ENCODE data around the gene ZNF548. TPM values are rescaled to one million over a fixed set of nuclear protein-coding genes. Genes with fewer than 3 reads are reported as not detected.

The ZNF548 gene
- total and polyA plus RNA-seq, 3 donors from 2014 or later: 14.6 to 39.3 (median 35.4) TPM

- no peaks in the 10 kb centered on the region for H3K36me3 ChIP-seq (ENCODE audit: low read depth, missing control alignments)
- no peak for DNase-seq
- H3K9me3 ChIP-seq: no peaks in the 10 kb centered on the region
- 8 to 16% methylated on average over 7 of the region's 7 CpGs for WGBS, 2 donors
- H3K27me3 ChIP-seq: no peaks in the 10 kb centered on the region
- peak overlapping the region; percentile 83 to 87 for H3K4me3 ChIP-seq
- H3K4me1 ChIP-seq: peaks cover 6% of the 10 kb centered on the region
- H3K27ac ChIP-seq: peak overlapping the region; percentile 69 to 73
- intact Hi-C loops (cut with DNase I; ENCODE audit: low total_unique reads): no loop called here
- TF ChIP-seq, protein P1, sequence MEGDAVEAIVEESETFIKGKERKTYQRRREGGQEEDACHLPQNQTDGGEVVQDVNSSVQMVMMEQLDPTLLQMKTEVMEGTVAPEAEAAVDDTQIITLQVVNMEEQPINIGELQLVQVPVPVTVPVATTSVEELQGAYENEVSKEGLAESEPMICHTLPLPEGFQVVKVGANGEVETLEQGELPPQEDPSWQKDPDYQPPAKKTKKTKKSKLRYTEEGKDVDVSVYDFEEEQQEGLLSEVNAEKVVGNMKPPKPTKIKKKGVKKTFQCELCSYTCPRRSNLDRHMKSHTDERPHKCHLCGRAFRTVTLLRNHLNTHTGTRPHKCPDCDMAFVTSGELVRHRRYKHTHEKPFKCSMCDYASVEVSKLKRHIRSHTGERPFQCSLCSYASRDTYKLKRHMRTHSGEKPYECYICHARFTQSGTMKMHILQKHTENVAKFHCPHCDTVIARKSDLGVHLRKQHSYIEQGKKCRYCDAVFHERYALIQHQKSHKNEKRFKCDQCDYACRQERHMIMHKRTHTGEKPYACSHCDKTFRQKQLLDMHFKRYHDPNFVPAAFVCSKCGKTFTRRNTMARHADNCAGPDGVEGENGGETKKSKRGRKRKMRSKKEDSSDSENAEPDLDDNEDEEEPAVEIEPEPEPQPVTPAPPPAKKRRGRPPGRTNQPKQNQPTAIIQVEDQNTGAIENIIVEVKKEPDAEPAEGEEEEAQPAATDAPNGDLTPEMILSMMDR (IDR thresholded peaks at IDR 0.05): no peak
- TF ChIP-seq POLR2A (IDR thresholded peaks at IDR 0.05): no peak
Observed at GRCh38 chr19:57351867-57352266, 37.8 kb upstream of the ZNF548 start.

DNA sequence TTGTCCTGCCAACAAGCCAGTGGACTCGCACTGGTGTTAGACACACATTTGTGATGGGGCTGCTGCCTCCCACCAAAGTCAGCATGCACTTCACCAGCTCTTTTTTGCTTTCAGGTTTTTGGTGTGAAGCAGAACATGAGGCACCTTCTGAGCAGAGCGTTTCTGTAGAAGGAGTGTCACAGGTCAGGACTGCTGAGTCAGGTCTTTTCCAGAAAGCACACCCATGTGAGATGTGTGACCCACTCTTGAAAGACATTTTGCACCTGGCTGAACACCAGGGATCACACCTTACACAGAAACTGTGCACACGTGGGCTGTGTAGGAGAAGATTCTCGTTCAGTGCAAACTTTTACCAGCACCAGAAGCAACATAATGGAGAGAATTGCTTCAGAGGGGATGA, 33.7 kb upstream of the ZNF548 start:
- no peak for TF ChIP-seq POLR2A (IDR thresholded peaks at IDR 0.05)
- TF ChIP-seq, protein P1 (IDR thresholded peaks at IDR 0.05): no peak
- H3K36me3 ChIP-seq (ENCODE audit: low read depth, missing control alignments): no peaks in the 10 kb centered on the region
- no peak overlapping the region for H3K27ac ChIP-seq
- no peaks in the 10 kb centered on the region for H3K27me3 ChIP-seq
- no peak overlapping the region for H3K4me3 ChIP-seq
- H3K9me3 ChIP-seq: no peaks in the 10 kb centered on the region
- WGBS, 2 donors: 92 to 97% methylated on average over 4 of the region's 4 CpGs
- peaks cover 6% of the 10 kb centered on the region for H3K4me1 ChIP-seq
- no peak for DNase-seq
- intact Hi-C loops (cut with DNase I; ENCODE audit: low total_unique reads): no loop called here

- peaks cover 7% of the 10 kb centered on the region for H3K4me1 ChIP-seq
- H3K36me3 ChIP-seq (ENCODE audit: low read depth, missing control alignments): no peaks in the 10 kb centered on the region
- TF ChIP-seq, protein P1 (IDR thresholded peaks at IDR 0.05): no peak
- TF ChIP-seq POLR2A (IDR thresholded peaks at IDR 0.05): no peak
- WGBS, 2 donors: 93% methylated on average over 5 of the region's 5 CpGs
- H3K9me3 ChIP-seq: no peaks in the 10 kb centered on the region
- H3K27ac ChIP-seq: no peak overlapping the region
- no peak for DNase-seq
- no peak overlapping the region for H3K4me3 ChIP-seq
- intact Hi-C loops (cut with DNase I; ENCODE audit: low total_unique reads): no loop called here
- no peaks in the 10 kb centered on the region for H3K27me3 ChIP-seq
Observed at GRCh38 chr19:57357406-57357805, 32.2 kb upstream of the ZNF548 start.

DNA sequence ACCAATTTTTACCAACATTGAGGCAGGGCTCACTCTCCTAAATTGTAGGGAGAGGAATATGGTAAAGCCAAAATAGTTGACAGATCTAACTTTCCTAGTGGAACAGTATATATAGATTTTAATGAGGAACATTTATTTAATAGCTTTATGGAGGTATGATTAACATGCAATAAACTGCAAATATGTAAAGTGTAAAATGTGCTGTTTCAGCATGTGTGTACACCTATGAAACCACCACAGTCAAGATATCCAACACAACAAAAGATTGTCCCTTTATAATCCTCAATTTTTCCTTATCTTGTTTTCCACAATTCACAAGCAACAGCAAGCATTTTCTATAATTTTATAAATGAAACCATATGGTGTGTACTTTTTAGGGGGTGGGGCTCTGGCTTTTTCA, 30.4 kb upstream of the ZNF548 start:
- Histone ChIP-seq H3K4me1 (peaks cover 10% of the 10 kb centered on the region), H3K27ac (no peak overlapping the region), H3K36me3 (ENCODE audit: low read depth, missing control alignments) (no peaks in the 10 kb centered on the region), H3K27me3 (no peaks in the 10 kb centered on the region), H3K4me3 (no peak overlapping the region), H3K9me3 (no peaks in the 10 kb centered on the region)
- intact Hi-C loops (cut with DNase I; ENCODE audit: low total_unique reads): no loop called here
- TF ChIP-seq, protein P1 (IDR thresholded peaks at IDR 0.05): no peak
- TF ChIP-seq POLR2A (IDR thresholded peaks at IDR 0.05): no peak
- DNase-seq: no peak

GRCh38 chr19:57362419-57362818, 27.2 kb upstream of the ZNF548 start:
- Histone ChIP-seq H3K27me3 (no peaks in the 10 kb centered on the region), H3K27ac (peak overlapping the region; percentile 73 to 96), H3K36me3 (ENCODE audit: low read depth, missing control alignments) (no peaks in the 10 kb centered on the region), H3K9me3 (no peaks in the 10 kb centered on the region), H3K4me3 (peak overlapping the region in 1 of 2 donors; percentile 98), H3K4me1 (peaks cover 13% of the 10 kb centered on the region)
- TF ChIP-seq POLR2A (IDR thresholded peaks at IDR 0.05): no peak
- TF ChIP-seq, protein P1 (IDR thresholded peaks at IDR 0.05): no peak
- no peak for DNase-seq
- 38 to 46% methylated on average over 2 of the region's 2 CpGs for WGBS, 2 donors
- intact Hi-C loops (cut with DNase I; ENCODE audit: low total_unique reads): no loop called here

Measured in testis (tissue), 3 donors.